HG03060 (cell line): Measurements from ENCODE around the gene MIA.
"Not testable (repeated sequence)": the region's sequence is repeated elsewhere in the genome, so short reads cannot be mapped to it uniquely, and the experiment has no call there.

Experiments
- ATAC-seq: cut with Tn5 transposase; IDR thresholded peaks from one replicate; pipeline ENCODE4 v1.9.1; 2021; ENCODE audit warnings: low read depth, moderate number of reproducible peaks; ENCODE audit not compliant: unreplicated experiment

MIA gene

GRCh38 chr19:40750058-40750873 lies 25.1 kb upstream of the MIA start, which contains the start of gene ACTMAP:
Gene ACTMAP (minus strand): TSS chr19:40750477. CDS start chr19:40749803, 674 bp downstream.
- ATAC-seq, result peak; percentile 61

- ATAC-seq, result peak; percentile 40
Observed at GRCh38 chr19:40750874-40751537, 24.3 kb upstream of the MIA start, which contains the start of gene SNRPA. Gene SNRPA (plus strand): TSS chr19:40751203. CDS start chr19:40751409, 206 bp downstream.

GRCh38 chr19:40752257-40752781 lies 23.0 kb upstream of the MIA start:
- ATAC-seq, result no peak

- ATAC-seq, result no peak
Observed at GRCh38 chr19:40754611-40755247, 20.6 kb upstream of the MIA start.

GRCh38 chr19:40755248-40755624 lies 20.1 kb upstream of the MIA start:
- no peak for ATAC-seq

- ATAC-seq, result no peak
Observed at GRCh38 chr19:40755791-40756190, 19.5 kb upstream of the MIA start.

GRCh38 chr19:40756502-40757110 lies 18.7 kb upstream of the MIA start:
- no peak for ATAC-seq

- no peak for ATAC-seq
Observed at GRCh38 chr19:40758491-40758890, 16.8 kb upstream of the MIA start.

GRCh38 chr19:40759352-40759751 lies 16.0 kb upstream of the MIA start:
- no peak for ATAC-seq

- no peak for ATAC-seq
Observed at GRCh38 chr19:40762754-40763470, 12.4 kb upstream of the MIA start.

- ATAC-seq, result no peak
Observed at GRCh38 chr19:40763526-40763925, 11.8 kb upstream of the MIA start.

GRCh38 chr19:40763963-40764362 lies 11.4 kb upstream of the MIA start:
- ATAC-seq, result no peak

- not testable (repeated sequence) for ATAC-seq
Observed at GRCh38 chr19:40766385-40766784, 8.9 kb upstream of the MIA start.

GRCh38 chr19:40768869-40769268 lies 6.5 kb upstream of the MIA start:
- ATAC-seq, result no peak

GRCh38 chr19:40771101-40771862 lies 4.0 kb upstream of the MIA start:
- not testable (repeated sequence) for ATAC-seq

- no peak for ATAC-seq
Observed at GRCh38 chr19:40775632-40776022, 306 bp downstream of the MIA start.

- no peak for ATAC-seq
Observed at GRCh38 chr19:40776364-40776763, 1.0 kb downstream of the MIA start.

- ATAC-seq, result peak; percentile 60
Observed at GRCh38 chr19:40776932-40777644, 1.8 kb downstream of the MIA start.

GRCh38 chr19:40777645-40777936 lies 2.3 kb downstream of the MIA start:
- ATAC-seq, result no peak
